AG09309 (cell line): ENCODE measurements around the gene MTRR.

ENCODE experiments used
- DNase-seq: peaks from one replicate; pipeline ENCODE4 v3.0.0-alpha.2; 2010; ENCODE audit warnings: low read depth
- H3K4me3 ChIP-seq: 2 replicates; pipeline ENCODE4 v1.5.1; 2011; ENCODE audit warnings: mild to moderate bottlenecking, low read depth, low read length, moderate library complexity; ENCODE audit not compliant: control insufficient read depth
- TF ChIP-seq, protein P1 (sequence below): IDR thresholded peaks from 2 replicates; pipeline ENCODE4 v1.5.1; 2011; ENCODE audit warnings: mild to moderate bottlenecking, low read depth, low read length, inconsistent platforms; ENCODE audit not compliant: insufficient read depth, control insufficient read depth; ENCODE audit errors: missing control alignments

MTRR gene

DNA sequence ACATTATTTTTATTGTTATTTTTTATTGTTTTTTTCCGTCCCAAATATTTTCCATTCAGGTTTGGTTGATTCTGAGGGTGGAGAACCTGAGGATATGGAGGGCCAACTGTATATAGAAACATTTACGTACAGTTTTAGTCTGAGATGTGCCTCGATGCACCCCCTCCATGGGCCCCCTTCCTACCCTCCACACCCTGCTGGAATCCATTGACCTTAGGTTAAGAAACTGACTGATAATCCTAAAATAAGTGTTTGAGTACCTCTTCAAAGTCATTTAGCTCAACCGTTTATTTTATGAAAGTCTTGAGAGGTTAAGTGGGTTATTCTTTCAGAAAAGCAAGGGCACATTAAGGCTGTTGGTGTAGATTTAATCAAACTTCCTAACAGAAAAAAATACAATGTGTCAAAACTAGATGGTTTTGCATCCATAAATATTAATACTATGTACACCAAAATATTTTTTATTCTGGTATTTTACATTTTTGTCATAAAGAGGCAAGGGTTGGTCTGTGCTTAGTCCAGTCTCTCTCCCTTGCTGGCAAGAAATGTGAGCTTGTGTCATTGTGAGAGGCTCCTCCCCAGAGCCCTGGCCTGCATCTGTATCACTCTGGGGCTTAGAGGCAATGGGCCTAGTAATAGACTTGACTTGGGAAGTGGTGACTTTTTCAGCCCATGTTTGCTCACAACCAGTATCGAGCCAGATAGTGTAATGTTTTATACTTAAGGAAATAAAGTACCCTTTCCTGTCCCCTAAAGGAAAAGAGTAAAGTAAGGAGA, 15.7 kb downstream of the MTRR start:
- TF ChIP-seq, protein P1, sequence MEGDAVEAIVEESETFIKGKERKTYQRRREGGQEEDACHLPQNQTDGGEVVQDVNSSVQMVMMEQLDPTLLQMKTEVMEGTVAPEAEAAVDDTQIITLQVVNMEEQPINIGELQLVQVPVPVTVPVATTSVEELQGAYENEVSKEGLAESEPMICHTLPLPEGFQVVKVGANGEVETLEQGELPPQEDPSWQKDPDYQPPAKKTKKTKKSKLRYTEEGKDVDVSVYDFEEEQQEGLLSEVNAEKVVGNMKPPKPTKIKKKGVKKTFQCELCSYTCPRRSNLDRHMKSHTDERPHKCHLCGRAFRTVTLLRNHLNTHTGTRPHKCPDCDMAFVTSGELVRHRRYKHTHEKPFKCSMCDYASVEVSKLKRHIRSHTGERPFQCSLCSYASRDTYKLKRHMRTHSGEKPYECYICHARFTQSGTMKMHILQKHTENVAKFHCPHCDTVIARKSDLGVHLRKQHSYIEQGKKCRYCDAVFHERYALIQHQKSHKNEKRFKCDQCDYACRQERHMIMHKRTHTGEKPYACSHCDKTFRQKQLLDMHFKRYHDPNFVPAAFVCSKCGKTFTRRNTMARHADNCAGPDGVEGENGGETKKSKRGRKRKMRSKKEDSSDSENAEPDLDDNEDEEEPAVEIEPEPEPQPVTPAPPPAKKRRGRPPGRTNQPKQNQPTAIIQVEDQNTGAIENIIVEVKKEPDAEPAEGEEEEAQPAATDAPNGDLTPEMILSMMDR: no peak
- no peak for DNase-seq
- H3K4me3 ChIP-seq: no peak overlapping the region

DNA sequence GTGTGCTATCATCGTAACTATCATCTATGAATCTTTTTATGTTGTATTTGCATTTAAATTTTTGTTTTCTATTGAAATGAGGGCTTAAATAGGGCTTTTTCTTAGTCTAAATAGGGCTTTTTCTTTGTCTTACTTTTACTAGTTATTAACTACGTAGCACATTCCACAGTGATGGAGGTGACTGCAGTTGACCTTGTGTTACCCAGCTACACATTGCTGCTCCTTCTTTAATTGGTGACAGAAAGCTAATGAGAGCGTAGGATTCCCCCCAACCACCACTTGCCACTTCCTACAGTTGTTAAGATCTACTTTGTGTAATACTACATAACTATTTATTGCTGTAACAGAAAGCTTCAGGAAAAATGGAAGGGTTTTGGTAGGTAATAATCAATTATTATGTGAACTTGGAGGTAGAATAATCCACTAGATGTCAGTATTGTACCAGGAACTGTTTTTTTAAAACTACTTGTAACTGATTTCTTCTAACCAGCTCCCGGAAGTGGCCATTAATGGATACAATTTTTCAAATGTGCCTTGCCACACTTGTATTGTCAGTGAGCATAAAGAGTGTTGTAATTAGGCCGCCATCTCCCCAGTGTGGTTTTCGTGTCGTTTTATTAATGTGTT, 18.0 kb downstream of the MTRR start:
- TF ChIP-seq, protein P1: peak; percentile 46
- DNase-seq: peak; percentile 46
- no peak overlapping the region for H3K4me3 ChIP-seq

DNA sequence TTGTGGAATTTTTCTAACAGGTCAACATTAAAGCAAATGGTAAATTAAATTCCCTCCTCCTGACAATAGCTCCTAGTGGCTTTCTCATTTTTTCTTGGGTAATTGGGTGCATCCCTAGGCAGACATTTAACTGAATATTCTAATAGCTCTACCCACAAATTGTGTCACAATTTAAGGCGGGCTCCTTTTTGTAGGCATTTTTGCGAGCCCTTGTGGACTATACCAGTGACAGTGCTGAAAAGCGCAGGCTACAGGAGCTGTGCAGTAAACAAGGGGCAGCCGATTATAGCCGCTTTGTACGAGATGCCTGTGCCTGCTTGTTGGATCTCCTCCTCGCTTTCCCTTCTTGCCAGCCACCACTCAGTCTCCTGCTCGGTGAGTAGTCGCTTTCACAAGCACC, 20.0 kb downstream of the MTRR start:
- H3K4me3 ChIP-seq: no peak overlapping the region
- TF ChIP-seq, protein P1: no peak
- DNase-seq: no peak

DNA sequence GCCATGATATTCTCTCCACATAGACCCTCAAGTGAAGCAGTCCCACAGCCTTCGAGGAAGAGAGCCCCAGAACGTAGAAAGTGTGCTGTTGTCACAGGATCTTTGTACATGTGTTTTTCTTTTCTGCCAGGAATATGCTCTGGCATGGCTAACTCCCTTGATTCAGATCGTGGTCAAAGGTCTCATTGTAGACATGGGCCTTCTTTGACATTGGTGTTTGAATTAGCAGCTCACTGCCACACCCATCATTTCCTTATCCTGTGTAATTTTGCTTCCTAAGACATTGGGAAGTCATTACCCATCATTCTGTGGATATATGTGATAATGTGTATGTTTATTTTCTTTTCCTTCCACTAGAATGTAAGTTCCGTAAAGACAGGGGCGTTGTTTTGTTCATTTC, 25.5 kb downstream of the MTRR start:
- no peak for DNase-seq
- H3K4me3 ChIP-seq: no peak overlapping the region
- TF ChIP-seq, protein P1: no peak

DNA sequence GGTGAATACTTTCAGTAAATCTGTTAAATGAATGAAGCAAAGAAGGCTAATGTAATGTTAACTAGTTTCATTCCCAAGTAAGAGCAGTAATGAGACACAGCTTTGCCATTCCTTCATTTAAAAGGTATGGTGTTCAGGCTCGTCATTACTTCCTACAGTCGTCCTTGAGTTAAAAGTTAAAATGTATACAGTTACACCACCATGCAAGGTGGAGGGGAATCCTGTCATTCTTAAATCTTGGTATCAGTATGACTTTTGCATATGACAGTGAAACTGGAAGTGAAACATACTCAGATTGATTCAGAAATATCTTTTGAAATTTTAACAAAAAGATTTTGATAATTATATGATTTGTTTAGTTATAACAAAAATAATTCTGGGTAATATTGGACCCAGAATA, 25.9 kb downstream of the MTRR start:
- TF ChIP-seq, protein P1: no peak

DNA sequence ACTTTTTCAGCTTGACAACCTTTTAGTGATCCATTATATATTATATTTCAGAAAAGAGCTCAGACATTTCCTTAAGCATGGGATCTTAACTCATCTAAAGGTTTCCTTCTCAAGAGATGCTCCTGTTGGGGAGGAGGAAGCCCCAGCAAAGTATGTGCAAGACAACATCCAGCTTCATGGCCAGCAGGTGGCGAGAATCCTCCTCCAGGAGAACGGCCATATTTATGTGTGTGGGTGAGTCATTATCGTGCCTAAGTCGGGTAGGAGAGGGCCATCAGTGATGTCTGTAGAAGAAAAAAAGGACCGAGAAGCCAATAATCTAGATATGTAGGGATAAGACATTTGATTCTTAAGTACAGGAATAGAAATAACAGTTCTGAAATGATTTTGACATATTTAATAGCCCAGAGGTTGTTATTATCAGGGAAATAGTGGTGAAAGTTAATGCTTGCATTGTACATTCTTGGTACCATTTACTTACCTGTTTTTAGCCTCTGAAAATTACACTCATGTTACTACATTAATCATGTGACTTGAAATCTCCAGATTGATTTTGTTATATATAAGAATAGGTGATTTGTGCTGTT, 28.2 kb downstream of the MTRR start:
- no peak overlapping the region for H3K4me3 ChIP-seq
- TF ChIP-seq, protein P1: peak; percentile 60
- no peak for DNase-seq

More for the DNA sequence above, 25.9 kb downstream of the MTRR start:
- no peak overlapping the region for H3K4me3 ChIP-seq
- DNase-seq: no peak
